Epidermal melanocyte (primary cell): ENCODE results near the gene DGKK.

Experiments
- DNase-seq: peaks from one replicate; pipeline ENCODE4 v3.0.0; 2011; ENCODE audit warnings: low spot score; ENCODE audit not compliant: insufficient read length

The DGKK gene

GRCh38 chrX:50470103-50471031 is at the start of gene DGKK:
DGKK (minus strand) TSS chrX:50470825; CDS start chrX:50470678, 147 bp downstream.
- no peak for DNase-seq

- no peak for DNase-seq
These were observed 44.2 kb upstream of the DGKK start for GRCh38 chrX:50514811-50515210.

- no peak for DNase-seq
These were observed 26.5 kb upstream of the DGKK start for GRCh38 chrX:50497114-50497513.

GRCh38 chrX:50495616-50496015 is 25.0 kb upstream of the DGKK start:
- no peak for DNase-seq

GRCh38 chrX:50492720-50493119 is 22.1 kb upstream of the DGKK start:
- DNase-seq: no peak

- no peak for DNase-seq
These were observed 14.0 kb upstream of the DGKK start for GRCh38 chrX:50484662-50485061.

- no peak for DNase-seq
These were observed 12.7 kb upstream of the DGKK start for GRCh38 chrX:50483283-50483682.

- DNase-seq: no peak
These were observed 4.6 kb upstream of the DGKK start for GRCh38 chrX:50475208-50475607.

- DNase-seq: no peak
These were observed 765 bp upstream of the DGKK start for GRCh38 chrX:50471390-50471789.

- no peak for DNase-seq
These were observed 1.4 kb downstream of the DGKK start for GRCh38 chrX:50469206-50469605.

GRCh38 chrX:50459615-50460014 is 11.0 kb downstream of the DGKK start:
- DNase-seq: no peak

GRCh38 chrX:50458483-50458882 is 12.1 kb downstream of the DGKK start:
- no peak for DNase-seq

GRCh38 chrX:50456712-50457484 is 13.7 kb downstream of the DGKK start:
- DNase-seq: no peak

- no peak for DNase-seq
These were observed 17.8 kb downstream of the DGKK start for GRCh38 chrX:50452782-50453181.

- no peak for DNase-seq
These were observed 20.3 kb downstream of the DGKK start for GRCh38 chrX:50450324-50450723.

GRCh38 chrX:50448565-50448964 is 22.1 kb downstream of the DGKK start:
- DNase-seq: no peak

- no peak for DNase-seq
These were observed 23.1 kb downstream of the DGKK start for GRCh38 chrX:50447535-50447934.

- no peak for DNase-seq
These were observed 28.1 kb downstream of the DGKK start for GRCh38 chrX:50442426-50443116.

GRCh38 chrX:50436797-50437196 is 33.8 kb downstream of the DGKK start:
- DNase-seq: no peak

GRCh38 chrX:50432829-50433289 is 37.8 kb downstream of the DGKK start:
- no peak for DNase-seq

GRCh38 chrX:50431623-50432022 is 39.0 kb downstream of the DGKK start:
- DNase-seq: no peak
